ENCODE measurements around the gene GABPA.

- TF ChIP-seq CTCF (IDR thresholded peaks at IDR 0.05), result no peak
- no peak for TF ChIP-seq POLR2A (IDR thresholded peaks at IDR 0.05)
Measured at GRCh38 chr21:25721987-25722386, 12.8 kb upstream of the GABPA start.
